GM12875 (cell line): ENCODE data around the gene FCER2.
"Not testable (repeated sequence)": the region's sequence is repeated elsewhere in the genome, so short reads cannot be mapped to it uniquely, and the experiment has no call there.

Source experiments
- H3K4me3 ChIP-seq: one replicate; pipeline ENCODE4 v1.5.1; 2011; ENCODE audit warnings: low read depth, low read length, control low read depth
- CTCF ChIP-seq: IDR thresholded peaks from 2 replicates; pipeline ENCODE4 v1.5.1; 2011; ENCODE audit warnings: low read depth, mild to moderate bottlenecking, control low read depth, inconsistent platforms, low read length, moderate library complexity, borderline replicate concordance; ENCODE audit not compliant: insufficient read depth

FCER2 gene, protein sequence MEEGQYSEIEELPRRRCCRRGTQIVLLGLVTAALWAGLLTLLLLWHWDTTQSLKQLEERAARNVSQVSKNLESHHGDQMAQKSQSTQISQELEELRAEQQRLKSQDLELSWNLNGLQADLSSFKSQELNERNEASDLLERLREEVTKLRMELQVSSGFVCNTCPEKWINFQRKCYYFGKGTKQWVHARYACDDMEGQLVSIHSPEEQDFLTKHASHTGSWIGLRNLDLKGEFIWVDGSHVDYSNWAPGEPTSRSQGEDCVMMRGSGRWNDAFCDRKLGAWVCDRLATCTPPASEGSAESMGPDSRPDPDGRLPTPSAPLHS

DNA sequence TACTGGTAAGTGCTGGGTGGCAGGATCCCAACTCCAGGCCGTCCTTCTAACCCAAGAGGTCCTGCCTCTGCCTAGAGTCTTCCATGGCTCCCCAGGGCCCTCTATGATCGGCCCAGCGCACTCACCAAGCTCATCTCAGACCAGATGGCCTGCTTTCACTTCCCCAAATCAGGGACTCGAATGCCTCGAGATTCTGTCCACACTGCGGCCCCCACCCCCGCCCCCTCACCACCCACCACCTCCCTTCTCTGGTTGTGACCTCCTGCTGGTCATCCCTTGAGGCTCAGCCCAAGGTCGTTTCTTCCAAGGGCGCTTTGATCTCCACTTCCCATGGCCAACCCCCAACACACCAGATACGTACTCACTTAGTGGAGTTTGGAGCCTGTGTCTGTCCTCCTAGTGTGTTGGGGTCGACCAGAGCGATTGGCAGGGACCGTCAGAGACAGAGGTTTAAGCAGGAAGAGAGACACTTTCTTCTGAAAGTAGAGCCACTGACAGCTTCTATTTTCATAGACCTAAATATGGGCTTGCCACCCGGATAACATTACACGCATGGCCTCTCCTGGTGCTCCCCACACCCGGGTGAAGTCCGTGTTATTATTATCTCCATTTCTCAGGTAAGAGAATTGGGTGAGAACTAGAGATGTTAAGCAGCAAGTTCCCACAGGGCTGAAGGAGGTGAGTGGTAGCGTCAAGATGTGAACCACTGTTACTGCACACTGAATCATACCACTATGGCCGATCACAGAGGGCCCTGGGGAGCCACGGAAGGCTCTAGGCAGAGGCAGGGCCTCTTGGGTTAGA lies at the start of gene FCER2:
TSS of gene FCER2 (minus strand) at position 478 of the 804 bp plus-strand sequence. CDS start 2,371 bp downstream, outside the sequence.
- TF ChIP-seq CTCF: 0 out of 2 replicates have a peak, but pooled peaks have one; percentile 3
- H3K4me3 ChIP-seq: peak within 1 kb of the TSS; percentile 73

DNA sequence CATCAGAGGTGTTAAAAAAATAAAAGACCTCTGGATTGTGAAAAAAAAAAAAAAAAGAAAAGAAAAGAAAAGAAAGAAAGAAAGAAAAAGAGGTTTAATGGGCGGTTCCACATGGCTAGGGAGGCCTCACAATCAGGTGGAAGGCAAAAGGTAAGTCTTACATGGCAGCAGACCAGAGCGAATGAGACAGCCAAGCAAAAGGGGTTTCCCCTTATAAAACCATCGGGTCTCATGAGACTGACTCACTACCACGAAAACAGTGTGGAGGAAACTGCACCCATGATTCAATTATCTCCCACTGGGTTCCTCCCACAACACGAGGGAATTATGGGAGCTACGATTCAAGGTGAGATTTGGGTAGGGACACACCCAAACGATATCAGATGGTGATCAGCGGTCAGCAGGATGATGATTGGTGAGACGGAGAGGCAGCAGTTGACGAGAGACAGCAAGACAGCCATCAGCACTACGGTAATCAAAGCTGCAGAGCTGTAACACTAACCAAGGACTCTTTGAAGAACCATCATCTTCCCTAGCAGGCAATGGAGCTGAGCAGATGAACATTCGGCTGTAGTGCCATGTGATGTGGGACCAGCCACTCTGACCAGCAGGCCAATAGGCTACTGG lies 49.3 kb upstream of the FCER2 start:
- no peak overlapping the region for H3K4me3 ChIP-seq
- TF ChIP-seq CTCF: no peak

DNA sequence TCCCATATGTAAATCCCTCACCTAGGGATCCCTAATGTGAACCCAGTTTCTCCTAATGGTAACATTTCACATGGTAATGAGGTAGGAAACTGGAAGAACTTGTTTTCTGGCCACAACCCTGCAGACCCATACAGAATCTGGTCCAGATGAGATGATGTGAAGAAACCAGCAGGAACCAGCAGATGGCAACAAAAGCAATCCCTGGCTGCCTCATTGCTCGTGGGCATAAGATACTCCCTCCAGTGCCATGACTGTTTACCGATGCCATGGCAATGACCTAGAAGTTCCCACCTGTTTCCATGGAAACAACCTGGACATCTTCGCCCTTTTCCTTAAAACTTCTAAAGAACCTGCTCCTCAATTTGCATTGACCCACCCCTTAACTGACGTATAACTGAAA lies 46.8 kb upstream of the FCER2 start:
- TF ChIP-seq CTCF: peak; percentile 37; the same call in 1 of the 2 replicates
- no peak overlapping the region for H3K4me3 ChIP-seq

DNA sequence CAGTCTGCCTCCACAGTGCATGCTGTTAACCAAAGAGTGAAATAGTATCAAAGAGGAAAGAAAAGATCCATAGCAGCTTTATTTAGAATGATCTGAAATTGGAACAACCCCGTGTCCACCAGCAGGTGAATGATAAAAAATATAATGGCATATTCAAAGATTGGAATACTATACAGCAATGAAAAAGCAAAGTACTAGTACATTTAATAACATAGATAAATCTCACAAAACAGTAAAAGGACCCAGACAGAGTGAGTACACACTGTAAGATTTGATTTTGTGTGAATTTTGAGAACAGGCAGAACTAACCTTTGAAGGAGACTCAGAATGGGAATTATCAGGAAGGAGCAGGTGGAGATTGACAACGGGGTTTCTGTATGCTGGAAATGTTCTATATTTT lies 46.2 kb upstream of the FCER2 start:
- H3K4me3 ChIP-seq: no peak overlapping the region
- no peak for TF ChIP-seq CTCF

DNA sequence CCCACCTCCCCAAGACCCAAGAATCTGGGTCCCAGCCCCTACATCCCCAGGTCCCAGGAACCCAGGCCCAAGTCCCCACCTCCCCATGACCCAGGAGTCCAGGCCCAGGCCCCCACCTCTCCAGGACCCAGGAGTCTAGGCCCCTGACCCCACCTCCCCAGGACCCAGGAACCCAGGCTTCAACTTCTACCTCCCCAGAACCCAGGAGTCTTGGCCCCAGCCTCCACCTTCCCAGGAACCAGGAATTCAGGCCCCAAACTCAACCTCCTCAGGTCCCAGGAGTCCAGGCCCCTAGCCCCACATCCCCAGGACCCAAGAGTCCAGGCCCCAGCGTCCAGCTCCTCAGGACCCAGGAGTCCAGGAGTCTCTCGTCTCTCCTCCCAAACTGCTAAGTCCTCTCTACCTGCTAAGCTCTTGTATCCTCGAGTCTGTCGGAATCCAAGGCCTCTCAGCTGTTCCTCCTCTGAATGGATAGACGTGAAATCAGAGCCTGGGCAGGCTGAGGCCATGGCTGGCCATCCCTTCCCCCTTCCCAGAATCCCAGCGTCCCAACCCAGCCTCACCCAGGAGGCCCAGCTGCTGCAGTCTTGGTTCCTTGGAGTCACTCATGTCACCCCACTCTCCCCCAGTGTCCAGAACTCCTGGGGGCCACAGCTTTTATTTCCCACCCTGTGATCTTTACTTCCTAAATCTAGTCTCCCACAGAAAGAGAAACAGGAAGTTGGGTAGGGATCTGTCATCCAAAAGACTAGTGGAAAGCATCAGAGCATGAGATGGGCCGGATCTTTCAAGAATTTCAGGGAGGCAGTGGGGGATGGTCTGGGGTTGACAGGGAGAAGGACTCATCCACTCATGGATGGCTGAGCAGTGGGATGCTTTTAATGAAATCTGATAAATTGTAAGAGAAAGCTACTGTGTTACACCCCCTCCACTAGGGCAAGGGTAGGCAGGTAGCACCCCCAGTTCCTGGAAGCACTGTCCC lies 45.3 kb upstream of the FCER2 start, which contains the start of gene CD209:
TSS of gene CD209 (minus strand) at position 632 of the 982 bp plus-strand sequence. CDS start at position 609, 23 bp downstream.
- no peak within 1 kb of the TSS for H3K4me3 ChIP-seq
- TF ChIP-seq CTCF: no peak

DNA sequence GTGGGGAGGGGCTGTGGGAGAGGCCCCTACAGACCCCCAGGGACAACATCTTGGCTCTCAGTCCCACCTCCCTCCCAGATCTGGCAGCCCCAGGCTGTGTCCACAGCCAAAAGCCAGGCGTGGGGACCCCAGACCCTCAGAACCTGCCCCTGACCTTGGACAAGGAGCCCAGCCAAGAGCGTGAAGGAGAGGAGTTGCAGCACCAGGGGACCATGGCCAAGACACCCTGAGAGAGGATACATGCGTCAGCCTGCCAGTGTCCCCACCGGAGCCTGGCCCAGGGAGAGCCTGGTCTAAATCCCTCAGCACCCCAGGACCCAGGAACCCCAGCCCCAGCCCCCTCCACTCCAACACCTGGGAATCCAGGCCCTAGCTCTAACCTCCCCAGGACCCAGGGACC lies 44.4 kb upstream of the FCER2 start:
- H3K4me3 ChIP-seq: not testable (repeated sequence)
